K562 (cell line): ENCODE results near the gene EXOSC2. TPM values are rescaled to one million over a fixed set of nuclear protein-coding genes. Genes with fewer than 3 reads are reported as not detected.

Source experiments
- ARNT ChIP-seq, 2 experiments: fragments of 450-650 bp; IDR thresholded peaks; 2 replicates each; pipeline ENCODE4 v1.6.1; 2016; ENCODE audit warnings: mild to moderate bottlenecking in 1 of 2
- ATF1 ChIP-seq, 2 experiments: fragments of 450-650 bp in 1 of 2; IDR thresholded peaks; 2 replicates each; pipeline ENCODE4 v1.6.1; 2016; ENCODE audit warnings: missing compliant biosample characterization in 1 of 2, missing genetic modification characterization in 1 of 2
- BRD4 ChIP-seq: fragments of 200-600 bp; sonication (generic); IDR thresholded peaks from 2 replicates; pipeline ENCODE4 v1.6.1; 2017; ENCODE audit warnings: inconsistent platforms
- CBX5 ChIP-seq: IDR thresholded peaks from 2 replicates; pipeline ENCODE4 v1.6.1; 2014; ENCODE audit warnings: low read depth, borderline replicate concordance
- EP400 ChIP-seq: fragments of 450-650 bp; IDR thresholded peaks from 2 replicates; pipeline ENCODE4 v1.6.1; 2017; ENCODE audit warnings: antibody characterized with exemption, mild to moderate bottlenecking, moderate library complexity
- ETV5 ChIP-seq: sonication (generic); formaldehyde crosslinking; IDR thresholded peaks from 2 replicates; pipeline ENCODE4 v1.4.0; 2020; ENCODE audit warnings: low read depth, mild to moderate bottlenecking, missing genetic modification reagents
- HEY1 ChIP-seq: fragments of 250-450 bp; sonication (Bioruptor Pico); IDR thresholded peaks from 2 replicates; pipeline ENCODE4 v1.5.0; 2020; ENCODE audit warnings: mild to moderate bottlenecking, moderate library complexity, borderline replicate concordance
- L3MBTL2 ChIP-seq: fragments of 450-650 bp; IDR thresholded peaks from 2 replicates; pipeline ENCODE4 v1.6.1; 2016; ENCODE audit warnings: mild to moderate bottlenecking, moderate library complexity
- MEIS2 ChIP-seq: fragments of 450-650 bp; IDR thresholded peaks from 2 replicates; pipeline ENCODE4 v1.6.1; 2014; ENCODE audit warnings: mild to moderate bottlenecking; ENCODE audit not compliant: partially characterized antibody
- SMARCB1 ChIP-seq: IDR thresholded peaks from 2 replicates; pipeline ENCODE4 v1.6.1; 2011; ENCODE audit warnings: improper control_type of control experiment, low read depth; ENCODE audit not compliant: insufficient read length
- THAP12 ChIP-seq: fragments of 250-450 bp; sonication (Bioruptor Pico); IDR thresholded peaks from 2 replicates; pipeline ENCODE4 v1.9.0; 2021; ENCODE audit warnings: mild to moderate bottlenecking, inconsistent platforms
- ZNF395 ChIP-seq: fragments of 200-800 bp; sonication (Bioruptor generic); IDR thresholded peaks from 2 replicates; pipeline ENCODE4 v1.6.1; 2017; ENCODE audit warnings: missing genetic modification characterization, missing compliant biosample characterization
- ZNF444 ChIP-seq: fragments of 250-450 bp; sonication (Bioruptor Pico); IDR thresholded peaks from 2 replicates; pipeline ENCODE4 v1.4.0; 2020; ENCODE audit warnings: mild to moderate bottlenecking, moderate library complexity
- ZNF584 ChIP-seq: fragments of 200-800 bp; sonication (Bioruptor generic); IDR thresholded peaks from 2 replicates; pipeline ENCODE4 v1.6.1; 2016; ENCODE audit warnings: low read depth, mild to moderate bottlenecking, missing genetic modification characterization, missing compliant biosample characterization
- ZNF639 ChIP-seq, 2 experiments: fragments of 200-800 bp in 1 of 2; sonication (Bioruptor generic) in 1 of 2; sonication (generic) in 1 of 2; formaldehyde crosslinking in 1 of 2; IDR thresholded peaks in 1 of 2; conservative IDR thresholded peaks in 1 of 2; 2 replicates each; pipeline versions ENCODE4 v1.5.0 to v1.6.1; 2016 to 2020; ENCODE audit warnings: missing compliant biosample characterization in 1 of 2, missing genetic modification characterization in 1 of 2, missing genetic modification reagents in 1 of 2
- polyA plus RNA-seq, 8 experiments: library from polyadenylated mRNA; depleted of rRNA in 4 of 8; stranded (reverse) in 5 of 8; unstranded in 3 of 8; fragments of >200 nt; fragmentation: Nextera tagmentation in 2 of 8; fragmentation: Illumina TruSeq in 1 of 8; extraction: Ambion mirVana in 2 of 8; extraction: Trizol in 1 of 8; gene quantifications; 2 replicates each; pipeline versions ENCODE4 v1.2.1 to v1.2.3, GENCODE V29; 2011 to 2014; ENCODE audit warnings: inconsistent platforms in 1 of 8, missing spikeins in 1 of 8
- total RNA-seq, 7 experiments: library from RNA; depleted of rRNA in 6 of 7; stranded (reverse); fragments of >200 nt in 6 of 7; fragmentation: Illumina TruSeq in 2 of 7; extraction: Trizol in 2 of 7; gene quantifications; 2 replicates each; pipeline versions ENCODE4 v1.2.1 to v1.2.3, GENCODE V29; 2011 to 2021; ENCODE audit warnings: low replicate concordance in 1 of 7

EXOSC2 gene
- total and polyA plus RNA-seq, 9 of the 15 experiments (the other 6 are each of a cell fraction or from before 2014, with no cell fraction given), result 46.0 to 101 (median 77.6) TPM

GRCh38 chr9:130680836-130681768 lies 12.5 kb upstream of the EXOSC2 start (continued):
- peak; percentile 92 for TF ChIP-seq MEIS2
- no peak for TF ChIP-seq ZNF444 (CRISPR knock-in tag)
- peak; percentile 84; the same call in 1 of the 2 replicates for TF ChIP-seq THAP12 (CRISPR knock-in tag)
- peak; percentile 96 for TF ChIP-seq L3MBTL2
- TF ChIP-seq HEY1 (CRISPR knock-in tag), result no peak
- no peak for TF ChIP-seq ATF1 (CRISPR knock-in tag; IDR thresholded peaks at IDR 0.05)
- peak; percentile 60 for TF ChIP-seq ATF1 (tag; IDR thresholded peaks at IDR 0.05)
- peak; percentile 72; the same call in 1 of the 2 replicates for TF ChIP-seq EP400
- peak; percentile 36; the same call in 1 of the 2 replicates for TF ChIP-seq ETV5 (CRISPR knock-in tag)
- no peak for TF ChIP-seq SMARCB1
- TF ChIP-seq ARNT (IDR thresholded peaks at IDR 0.05), result no peak
- no peak for TF ChIP-seq BRD4
- peak in 1 of 2 experiments; percentile 73; a peak in 2 of 4 replicates for TF ChIP-seq ZNF639 (CRISPR knock-in tag; conservative IDR thresholded peaks at IDR 0.05 in 1 of 2, IDR thresholded peaks at IDR 0.05 in 1 of 2)
- TF ChIP-seq CBX5, result no peak
- TF ChIP-seq ZNF584, result peak; percentile 51; the same call in 1 of the 2 replicates
- peak; percentile 60; the same call in 1 of the 2 replicates for TF ChIP-seq ZNF395 (CRISPR knock-in tag)
